Loucy (cell line): ENCODE data around the gene KCNH1.

Experiments used
- CTCF ChIP-seq: fragments of 200-600 bp; sonication (generic); conservative IDR thresholded peaks from 2 replicates; pipeline ENCODE4 v1.5.1; 2014; ENCODE audit warnings: mild to moderate bottlenecking, antibody characterized with exemption, low read length
- EZH2phosphoT487 ChIP-seq: fragments of 200-600 bp; IDR thresholded peaks from 2 replicates; pipeline ENCODE4 v1.6.1; 2018; ENCODE audit warnings: antibody characterized with exemption, mild to moderate bottlenecking, moderate library complexity, borderline replicate concordance

- no peak for TF ChIP-seq CTCF
- no peak for TF ChIP-seq EZH2phosphoT487
Measured at GRCh38 chr1:210678306-210678705, 455.6 kb downstream of the KCNH1 start.
